AG09309 (cell line): ENCODE data around the gene NYNRIN.

Experiments
- DNase-seq: peaks from one replicate; pipeline ENCODE4 v3.0.0-alpha.2; 2010; ENCODE audit warnings: low read depth
- H3K4me3 ChIP-seq: 2 replicates; pipeline ENCODE4 v1.5.1; 2011; ENCODE audit warnings: mild to moderate bottlenecking, low read depth, low read length, moderate library complexity; ENCODE audit not compliant: control insufficient read depth
- CTCF ChIP-seq: IDR thresholded peaks from 2 replicates; pipeline ENCODE4 v1.5.1; 2011; ENCODE audit warnings: mild to moderate bottlenecking, low read depth, low read length, inconsistent platforms; ENCODE audit not compliant: insufficient read depth, control insufficient read depth; ENCODE audit errors: missing control alignments

NYNRIN gene

GRCh38 chr14:24435192-24435810 is 36.5 kb downstream of the NYNRIN start:
- no peak overlapping the region for H3K4me3 ChIP-seq
- no peak for DNase-seq
- no peak for TF ChIP-seq CTCF

DNA sequence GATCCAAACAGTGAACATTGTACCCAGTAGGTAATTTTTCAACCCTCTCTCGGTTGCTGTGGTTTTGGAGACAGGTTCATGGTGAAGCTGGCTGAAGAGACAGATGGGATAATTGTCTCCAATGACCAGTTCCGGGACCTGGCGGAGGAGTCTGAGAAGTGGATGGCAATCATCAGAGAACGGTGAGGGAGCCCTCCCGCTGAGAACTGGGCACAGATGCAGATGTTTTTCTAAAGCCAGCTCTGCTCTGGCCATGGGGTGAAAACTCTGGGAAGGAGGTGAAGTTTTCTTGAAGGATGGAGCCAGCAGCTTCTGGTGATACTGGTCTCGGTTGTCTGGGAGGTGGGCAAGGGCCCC is 37.2 kb downstream of the NYNRIN start:
- no peak overlapping the region for H3K4me3 ChIP-seq
- DNase-seq, result no peak
- TF ChIP-seq CTCF, result no peak

- peak; percentile 77 for TF ChIP-seq CTCF
- DNase-seq, result peak; percentile 67
- H3K4me3 ChIP-seq, result no peak overlapping the region
Measured at GRCh38 chr14:24436355-24437019, 37.7 kb downstream of the NYNRIN start.

DNA sequence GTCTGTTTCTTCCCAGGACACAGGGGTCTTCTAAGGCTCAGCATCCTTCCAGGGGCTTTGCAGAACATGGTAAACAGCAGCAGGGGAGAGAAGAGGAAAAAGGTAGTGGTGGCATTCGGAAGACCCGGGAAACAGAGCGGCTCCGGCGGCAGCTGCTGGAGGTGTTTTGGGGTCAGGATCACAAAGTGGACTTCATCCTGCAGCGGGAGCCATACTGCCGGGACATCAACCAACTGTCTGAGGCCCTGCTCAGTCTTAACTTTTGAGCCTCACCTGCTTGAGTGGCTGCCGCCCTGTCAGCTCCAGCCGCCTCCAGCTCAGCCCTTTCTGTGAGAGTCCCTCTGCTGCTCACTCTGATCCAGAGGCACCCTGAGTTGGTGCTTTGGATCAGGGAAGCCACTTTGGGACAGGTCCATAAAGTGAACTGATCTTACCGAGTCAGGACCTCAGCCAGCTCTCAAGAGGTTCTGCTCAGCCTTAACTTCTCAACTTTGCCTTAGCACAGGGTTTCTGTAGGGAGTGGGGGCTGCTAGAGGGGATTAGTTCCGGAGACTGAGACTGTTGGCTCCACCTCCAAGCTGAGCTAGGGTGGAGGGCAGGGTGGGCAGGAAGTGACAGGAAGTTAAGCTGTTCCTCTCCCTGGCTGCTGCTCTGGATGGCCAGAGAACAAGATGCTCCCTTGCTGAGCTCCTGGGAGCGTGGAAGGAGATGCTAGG is 38.4 kb downstream of the NYNRIN start:
- no peak overlapping the region for H3K4me3 ChIP-seq
- no peak for TF ChIP-seq CTCF

DNA sequence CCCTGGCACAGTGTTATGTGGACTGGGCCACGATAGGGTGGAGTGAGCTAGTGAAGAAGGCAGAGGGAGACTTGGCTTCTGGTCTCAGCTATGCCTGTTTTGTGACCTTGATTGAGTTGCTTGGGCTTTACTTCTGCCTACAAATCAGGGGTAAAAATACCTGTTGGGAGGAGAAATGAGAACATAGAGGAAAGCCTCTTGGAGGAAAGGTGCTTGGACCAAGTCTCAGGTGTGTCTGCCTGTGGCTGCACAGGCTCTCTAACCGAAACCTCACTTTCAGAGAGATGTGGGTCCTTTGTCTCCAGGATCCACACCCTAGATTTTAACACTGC is 38.9 kb downstream of the NYNRIN start:
- H3K4me3 ChIP-seq, result no peak overlapping the region
- no peak for TF ChIP-seq CTCF
- DNase-seq, result no peak

More for the DNA sequence above, 38.4 kb downstream of the NYNRIN start:
- DNase-seq, result no peak

GRCh38 chr14:24438223-24439097 is 39.7 kb downstream of the NYNRIN start:
- no peak for TF ChIP-seq CTCF
- no peak overlapping the region for H3K4me3 ChIP-seq
- no peak for DNase-seq
